K562 (cell line): ENCODE measurements around the gene ITPR3. TPM values are rescaled to one million over a fixed set of nuclear protein-coding genes. Genes with fewer than 3 reads are reported as not detected.

Experiments used
- ADNP ChIP-seq: fragments of 200-800 bp; sonication (Bioruptor generic); IDR thresholded peaks from 2 replicates; pipeline ENCODE4 v1.6.1; 2016; ENCODE audit warnings: missing genetic modification characterization, missing compliant biosample characterization
- CREM ChIP-seq: IDR thresholded peaks from 2 replicates; pipeline ENCODE4 v1.6.1; 2014; ENCODE audit warnings: antibody characterized with exemption, low read depth
- DACH1 ChIP-seq: fragments of 450-650 bp; IDR thresholded peaks from 2 replicates; pipeline ENCODE4 v1.6.1; 2018; ENCODE audit not compliant: partially characterized antibody
- ELK3 ChIP-seq: fragments of 450-650 bp; formaldehyde crosslinking; IDR thresholded peaks from 2 replicates; pipeline ENCODE4 v1.4.0; 2020; ENCODE audit warnings: mild to moderate bottlenecking
- ETS2 ChIP-seq: IDR thresholded peaks from 2 replicates; pipeline ENCODE4 v1.6.1; 2016; ENCODE audit warnings: borderline replicate concordance, missing genetic modification characterization, mild to moderate bottlenecking, moderate library complexity, missing compliant biosample characterization; ENCODE audit not compliant: poor library complexity, severe bottlenecking
- EWSR1 ChIP-seq: fragments of 450-650 bp; IDR thresholded peaks from 2 replicates; pipeline ENCODE4 v1.6.1; 2018; ENCODE audit warnings: borderline replicate concordance, mild to moderate bottlenecking, low read depth, moderate library complexity; ENCODE audit not compliant: partially characterized antibody
- GTF2E2 ChIP-seq: fragments of 200-800 bp; sonication (Bioruptor generic); IDR thresholded peaks from 2 replicates; pipeline ENCODE4 v1.6.1; 2016; ENCODE audit warnings: missing genetic modification characterization, missing compliant biosample characterization
- HDGF ChIP-seq: fragments of 450-650 bp; IDR thresholded peaks from 2 replicates; pipeline ENCODE4 v1.6.1; 2016
- MTA3 ChIP-seq: fragments of 450-650 bp; formaldehyde crosslinking; IDR thresholded peaks from 2 replicates; pipeline ENCODE4 v1.6.1; 2017; ENCODE audit warnings: mild to moderate bottlenecking, borderline replicate concordance
- RBM39 ChIP-seq: fragments of 200-400 bp; formaldehyde crosslinking; optimal IDR thresholded peaks from 2 replicates; pipeline ENCODE3; 2018; ENCODE audit warnings: low read depth, low read length
- RCOR1 ChIP-seq, 2 experiments: IDR thresholded peaks; 2 replicates each; pipeline ENCODE4 v1.6.1; 2012; ENCODE audit warnings: low read depth in 2 of 2, low read length in 2 of 2, borderline replicate concordance in 1 of 2, improper control_type of control experiment in 1 of 2
- RFX1 ChIP-seq: fragments of 450-650 bp; IDR thresholded peaks from 2 replicates; pipeline ENCODE4 v1.6.1; 2016; ENCODE audit warnings: mild to moderate bottlenecking, moderate library complexity
- SIX5 ChIP-seq, 2 experiments: IDR thresholded peaks; 2 replicates each; pipeline ENCODE4 v1.6.1; 2011; ENCODE audit warnings: low read length in 2 of 2, borderline replicate concordance in 1 of 2, low read depth in 1 of 2, mild to moderate bottlenecking in 1 of 2, moderate library complexity in 1 of 2; ENCODE audit not compliant: insufficient read depth in 1 of 2
- SMAD1 ChIP-seq: fragments of 150-350 bp; IDR thresholded peaks from 2 replicates; pipeline ENCODE4 v1.6.1; 2014; ENCODE audit warnings: low read length, low read depth; ENCODE audit not compliant: partially characterized antibody
- SMAD2 ChIP-seq: fragments of 150-350 bp; IDR thresholded peaks from 2 replicates; pipeline ENCODE4 v1.6.1; 2014; ENCODE audit warnings: low read depth, mild to moderate bottlenecking, low read length
- SNAPC5 ChIP-seq: fragments of 250-450 bp; sonication (Bioruptor Pico); IDR thresholded peaks from 2 replicates; pipeline ENCODE4 v1.8.0; 2021; ENCODE audit warnings: moderate library complexity, mild to moderate bottlenecking, inconsistent platforms
- SREBF1 ChIP-seq: fragments of 150-350 bp; IDR thresholded peaks from 2 replicates; pipeline ENCODE4 v1.6.1; 2014; ENCODE audit warnings: antibody characterized with exemption, low read depth, low read length, borderline replicate concordance
- TEAD4 ChIP-seq, 2 experiments: sonication (generic) in 1 of 2; formaldehyde crosslinking in 1 of 2; IDR thresholded peaks; 2 replicates each; pipeline versions ENCODE4 v1.6.1 to v1.8.0; 2012 to 2022; ENCODE audit warnings: borderline replicate concordance in 1 of 2, inconsistent platforms in 1 of 2, low read length in 1 of 2, mild to moderate bottlenecking in 1 of 2, missing genetic modification reagents in 1 of 2
- TFE3 ChIP-seq: fragments of 450-650 bp; formaldehyde crosslinking; IDR thresholded peaks from 2 replicates; pipeline ENCODE4 v1.4.0; 2020; ENCODE audit warnings: mild to moderate bottlenecking, mixed read lengths
- TGIF2 ChIP-seq: sonication (generic); formaldehyde crosslinking; IDR thresholded peaks from 2 replicates; pipeline ENCODE4 v1.8.1; 2022; ENCODE audit warnings: mild to moderate bottlenecking, missing genetic modification reagents, moderate library complexity
- ZKSCAN1 ChIP-seq: fragments of 150-350 bp; IDR thresholded peaks from 2 replicates; pipeline ENCODE4 v1.6.1; 2016; ENCODE audit warnings: low read depth, low read length
- ZNF121 ChIP-seq: sonication (generic); formaldehyde crosslinking; conservative IDR thresholded peaks from 2 replicates; pipeline ENCODE4 v1.8.0; 2022; ENCODE audit warnings: missing genetic modification reagents
- ZNF24 ChIP-seq: fragments of 450-650 bp; IDR thresholded peaks from 2 replicates; pipeline ENCODE4 v1.6.1; 2016
- ZNF445 ChIP-seq: fragments of 250-450 bp; sonication (Bioruptor Pico); IDR thresholded peaks from 2 replicates; pipeline ENCODE4 v1.4.0; 2020; ENCODE audit warnings: low read depth, mild to moderate bottlenecking, moderate library complexity
- ZNF79 ChIP-seq: fragments of 250-450 bp; sonication (Bioruptor Pico); IDR thresholded peaks from 2 replicates; pipeline ENCODE4 v1.4.0; 2020; ENCODE audit warnings: low read depth, mild to moderate bottlenecking, moderate library complexity
- polyA plus RNA-seq, 8 experiments: library from polyadenylated mRNA; depleted of rRNA in 4 of 8; stranded (reverse) in 5 of 8; unstranded in 3 of 8; fragments of >200 nt; fragmentation: Nextera tagmentation in 2 of 8; fragmentation: Illumina TruSeq in 1 of 8; extraction: Ambion mirVana in 2 of 8; extraction: Trizol in 1 of 8; gene quantifications; 2 replicates each; pipeline versions ENCODE4 v1.2.1 to v1.2.3, GENCODE V29; 2011 to 2014; ENCODE audit warnings: inconsistent platforms in 1 of 8, missing spikeins in 1 of 8
- total RNA-seq, 7 experiments: library from RNA; depleted of rRNA in 6 of 7; stranded (reverse); fragments of >200 nt in 6 of 7; fragmentation: Illumina TruSeq in 2 of 7; extraction: Trizol in 2 of 7; gene quantifications; 2 replicates each; pipeline versions ENCODE4 v1.2.1 to v1.2.3, GENCODE V29; 2011 to 2021; ENCODE audit warnings: low replicate concordance in 1 of 7

The ITPR3 gene
- total and polyA plus RNA-seq, 9 of the 15 experiments (the other 6 are each of a cell fraction or from before 2014, with no cell fraction given), result 0.39 to 35.7 (median 13.2) TPM

- TF ChIP-seq RCOR1 (IDR thresholded peaks at IDR 0.05; ENCODE audit: borderline replicate concordance in 1 of 2, low read depth in 2 of 2, low read length in 2 of 2), result no peak
- peak; percentile 6; the same call in 1 of the 2 replicates for TF ChIP-seq TEAD4 (IDR thresholded peaks at IDR 0.05; ENCODE audit: low read length)
- 0 out of 2 replicates have a peak, but pooled peaks have one; percentile 51 for TF ChIP-seq TEAD4 (CRISPR knock-in tag; IDR thresholded peaks at IDR 0.05; ENCODE audit: borderline replicate concordance)
- TF ChIP-seq DACH1, result no peak
- TF ChIP-seq TGIF2 (CRISPR knock-in tag), result no peak
- no peak for TF ChIP-seq ADNP (tag)
- TF ChIP-seq SIX5 (IDR thresholded peaks at IDR 0.05; ENCODE audit: borderline replicate concordance in 1 of 2, insufficient read depth in 1 of 2, low read depth in 1 of 2, low read length in 2 of 2), result no peak
- TF ChIP-seq SNAPC5 (CRISPR knock-in tag), result no peak
- no peak; the same call in 1 of the 2 replicates for TF ChIP-seq ZNF79
- no peak for TF ChIP-seq ZKSCAN1
- no peak for TF ChIP-seq ELK3 (CRISPR knock-in tag)
- TF ChIP-seq RBM39, result no peak
- no peak for TF ChIP-seq TFE3 (CRISPR knock-in tag)
- TF ChIP-seq RFX1, result no peak
- no peak for TF ChIP-seq EWSR1
- TF ChIP-seq SMAD1, result peak; percentile 79
- peak; percentile 81; the same call in 1 of the 2 replicates for TF ChIP-seq MTA3
- TF ChIP-seq SREBF1, result no peak
- TF ChIP-seq ZNF24, result no peak
- no peak for TF ChIP-seq ETS2 (tag)
- no peak for TF ChIP-seq ZNF445 (CRISPR knock-in tag)
- TF ChIP-seq CREM, result peak; percentile 35; the same call in 1 of the 2 replicates
- no peak for TF ChIP-seq ZNF121
- no peak for TF ChIP-seq HDGF
- no peak for TF ChIP-seq SMAD2
- TF ChIP-seq GTF2E2 (tag), result peak; percentile 84; the same call in 1 of the 2 replicates
Observed at GRCh38 chr6:33711140-33712129, 90.3 kb downstream of the ITPR3 start, which contains the start of gene UQCC2 (continued).
